ENCODE results near the gene PTPMT1. TPM values are rescaled to one million over a fixed set of nuclear protein-coding genes. Genes with fewer than 3 reads are reported as not detected.

The PTPMT1 gene, protein sequence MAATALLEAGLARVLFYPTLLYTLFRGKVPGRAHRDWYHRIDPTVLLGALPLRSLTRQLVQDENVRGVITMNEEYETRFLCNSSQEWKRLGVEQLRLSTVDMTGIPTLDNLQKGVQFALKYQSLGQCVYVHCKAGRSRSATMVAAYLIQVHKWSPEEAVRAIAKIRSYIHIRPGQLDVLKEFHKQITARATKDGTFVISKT
- 100 to 1,000 TPM in 1 of 7 donors, 10 to 100 TPM in 6; 26.1 to 101 (median 30.6) TPM for total RNA-seq
- 10 to 100 TPM; 40.9 to 55.2 (median 47.4) TPM for polyA plus RNA-seq
- long read RNA-seq, donor 1, transcript PTPMT1-201 (3 exons, 928 nt) = minor isoform, 10 of 44 reads
- long read RNA-seq, donor 1, transcript PTPMT1-202 (4 exons, 768 nt) = major isoform, 28 of 44 reads
- long read RNA-seq, donor 1, partial matches to known transcripts = 0 of 44 reads
- long read RNA-seq, donor 1, other reads (novel, unspliced or antisense) = 0 of 44 reads
- long read RNA-seq, donor 2, transcript PTPMT1-202 (4 exons, 768 nt) = major isoform, 13 of 25 reads
- long read RNA-seq, donor 2, transcript PTPMT1-201 (3 exons, 928 nt) = minor isoform, 7 of 25 reads
- long read RNA-seq, donor 2, partial matches to known transcripts = 0 of 25 reads
- long read RNA-seq, donor 2, other reads (novel, unspliced or antisense) = 0 of 25 reads

DNA sequence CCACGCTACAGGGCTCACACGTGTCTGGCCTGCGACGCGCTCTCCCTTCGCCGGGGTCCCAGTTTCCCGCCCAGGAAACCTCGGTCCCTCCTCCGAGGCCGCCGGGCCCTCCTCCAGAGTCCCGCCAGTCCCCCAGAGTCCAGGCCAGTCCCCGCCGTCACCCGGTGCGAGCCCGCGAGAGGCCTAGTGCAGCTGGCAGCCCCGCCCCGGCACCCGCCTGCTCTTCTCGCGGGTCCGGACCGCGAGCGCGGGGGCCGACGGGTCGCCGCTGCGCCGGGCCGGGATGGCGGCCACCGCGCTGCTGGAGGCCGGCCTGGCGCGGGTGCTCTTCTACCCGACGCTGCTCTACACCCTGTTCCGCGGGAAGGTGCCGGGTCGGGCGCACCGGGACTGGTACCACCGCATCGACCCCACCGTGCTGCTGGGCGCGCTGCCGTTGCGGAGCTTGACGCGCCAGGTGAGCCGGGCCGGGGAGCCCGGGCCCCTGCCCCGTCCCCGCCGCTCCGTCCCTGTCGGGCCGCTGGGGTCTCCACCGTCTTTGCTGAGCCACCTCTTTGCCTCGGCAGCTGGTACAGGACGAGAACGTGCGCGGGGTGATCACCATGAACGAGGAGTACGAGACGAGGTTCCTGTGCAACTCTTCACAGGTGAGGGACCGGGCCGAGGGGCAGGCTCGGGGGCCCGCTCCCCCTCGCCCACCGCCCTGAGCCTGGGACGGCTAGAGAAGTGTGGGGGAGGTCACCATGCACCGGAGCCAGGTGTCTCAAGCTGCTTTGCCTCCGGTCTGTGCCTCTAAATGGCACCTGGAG is at the start of gene PTPMT1:
TSS of gene PTPMT1 (plus strand) at position 260 of the 809 bp plus-strand sequence. CDS start at position 284, 24 bp downstream.
- 1 to 3% (median 1%) methylated on average over 20 to 86 of the region's 86 CpGs for WGBS, 5 donors
- TF ChIP-seq, protein P1, sequence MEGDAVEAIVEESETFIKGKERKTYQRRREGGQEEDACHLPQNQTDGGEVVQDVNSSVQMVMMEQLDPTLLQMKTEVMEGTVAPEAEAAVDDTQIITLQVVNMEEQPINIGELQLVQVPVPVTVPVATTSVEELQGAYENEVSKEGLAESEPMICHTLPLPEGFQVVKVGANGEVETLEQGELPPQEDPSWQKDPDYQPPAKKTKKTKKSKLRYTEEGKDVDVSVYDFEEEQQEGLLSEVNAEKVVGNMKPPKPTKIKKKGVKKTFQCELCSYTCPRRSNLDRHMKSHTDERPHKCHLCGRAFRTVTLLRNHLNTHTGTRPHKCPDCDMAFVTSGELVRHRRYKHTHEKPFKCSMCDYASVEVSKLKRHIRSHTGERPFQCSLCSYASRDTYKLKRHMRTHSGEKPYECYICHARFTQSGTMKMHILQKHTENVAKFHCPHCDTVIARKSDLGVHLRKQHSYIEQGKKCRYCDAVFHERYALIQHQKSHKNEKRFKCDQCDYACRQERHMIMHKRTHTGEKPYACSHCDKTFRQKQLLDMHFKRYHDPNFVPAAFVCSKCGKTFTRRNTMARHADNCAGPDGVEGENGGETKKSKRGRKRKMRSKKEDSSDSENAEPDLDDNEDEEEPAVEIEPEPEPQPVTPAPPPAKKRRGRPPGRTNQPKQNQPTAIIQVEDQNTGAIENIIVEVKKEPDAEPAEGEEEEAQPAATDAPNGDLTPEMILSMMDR (IDR thresholded peaks at IDR 0.05 in 8 of 11, conservative IDR thresholded peaks at IDR 0.05 in 3 of 11) = no peak
- peak; percentile 40 to 76 (median 67) for TF ChIP-seq POLR2AphosphoS5 (IDR thresholded peaks at IDR 0.05)
- Histone ChIP-seq H3K27ac (peak within 1 kb of the TSS; percentile 55 to 84 (median 80)), H3K36me3 (peaks cover 0 to 22% (median 7%) of the 10 kb centered on the region in 6 donors), H3K27me3 (replicated peaks in 1 of 7) (no peaks in the 10 kb centered on the region), H3K4me3 (peak within 1 kb of the TSS; percentile 75 to 97 (median 84)), H3K9me3 (no peaks in the 10 kb centered on the region), H3K4me1 (peaks cover 12 to 36% (median 24%) of the 10 kb centered on the region in 6 donors)
- DNase-seq = peak; percentile 94
- intact Hi-C loops (cut with DNase I; ENCODE audit: low total_unique reads) = no loop called here

DNA sequence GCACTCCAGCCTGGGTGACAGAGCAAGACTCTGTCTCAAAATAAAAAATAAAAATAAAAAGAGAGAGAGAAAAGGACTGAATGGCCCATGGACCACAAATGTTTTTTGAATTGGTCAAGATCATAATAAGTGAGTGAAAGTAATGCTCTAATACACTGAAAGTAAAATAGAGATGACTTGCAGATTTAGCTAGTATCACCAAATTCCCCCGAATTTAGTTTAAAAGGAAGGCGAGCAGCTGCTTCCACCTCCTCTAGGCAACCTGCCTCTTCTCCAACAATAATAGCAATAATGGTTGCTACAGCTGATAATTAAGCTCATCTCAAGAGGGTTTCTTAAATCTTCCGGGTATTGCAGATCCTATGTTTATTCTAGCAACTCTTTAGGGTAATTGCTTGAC is 49.2 kb upstream of the PTPMT1 start:
- peaks cover 56 to 100% (median 88%) of the 10 kb centered on the region in 6 donors for H3K4me1 ChIP-seq
- H3K27ac ChIP-seq = peak overlapping the region in 3 of 8 donors; percentile 35 to 76 (median 71)
- no peak overlapping the region for H3K4me3 ChIP-seq
- no peaks in the 10 kb centered on the region for H3K27me3 ChIP-seq (replicated peaks in 1 of 7)
- 62 to 85% (median 63%) methylated on average over 3 of the region's 3 CpGs for WGBS, 5 donors
- H3K9me3 ChIP-seq = no peaks in the 10 kb centered on the region
- no peak for DNase-seq
- TF ChIP-seq, protein P1 (IDR thresholded peaks at IDR 0.05 in 8 of 11, conservative IDR thresholded peaks at IDR 0.05 in 3 of 11) = no peak
- TF ChIP-seq POLR2A (IDR thresholded peaks at IDR 0.05) = no peak
- H3K36me3 ChIP-seq = peaks cover 0 to 10% (median 0%) of the 10 kb centered on the region in 6 donors
- intact Hi-C loops (cut with DNase I; ENCODE audit: low total_unique reads) = no loop called here

DNA sequence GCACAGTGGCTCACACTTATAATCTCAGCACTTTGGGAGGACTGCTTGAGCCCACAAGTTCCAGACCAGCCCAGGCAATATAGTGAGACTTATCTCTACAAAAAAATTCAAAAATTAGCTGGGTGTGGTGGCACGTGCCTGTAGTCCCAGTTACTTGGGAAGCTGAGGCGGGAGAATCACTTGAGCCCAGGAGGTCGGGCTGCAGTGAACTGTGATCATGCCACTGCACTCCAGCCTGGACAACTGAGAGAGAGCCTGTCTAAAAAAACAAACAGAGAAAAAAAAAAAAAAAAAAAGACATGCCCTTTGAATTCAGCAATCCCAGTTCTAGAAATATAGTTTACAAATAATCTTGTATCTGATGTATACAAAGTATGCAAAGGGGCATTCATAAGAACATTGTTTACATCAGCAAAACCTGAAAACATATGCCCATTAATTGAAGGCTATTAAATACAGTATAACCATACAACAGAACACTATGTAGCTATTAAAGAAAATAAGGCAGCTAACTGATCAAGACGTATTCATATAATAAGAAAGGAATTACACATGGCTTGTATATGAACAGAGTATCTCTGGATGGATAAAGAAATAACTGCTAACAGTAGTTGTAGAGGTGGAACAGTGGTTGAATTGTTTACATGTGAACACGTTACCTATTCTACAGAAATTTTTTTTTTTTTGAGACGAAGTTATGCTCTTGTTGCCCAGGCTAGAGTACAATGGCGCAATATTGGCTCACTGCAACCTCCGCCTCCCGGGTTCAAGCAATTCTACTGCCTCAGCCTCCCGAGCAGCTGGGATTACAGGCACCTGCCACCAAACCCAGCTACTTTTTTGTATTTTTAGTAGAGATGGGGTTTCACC is 48.2 kb upstream of the PTPMT1 start:
- TF ChIP-seq POLR2A (IDR thresholded peaks at IDR 0.05) (no peak), POLR2AphosphoS5 (IDR thresholded peaks at IDR 0.05) (no peak)
- TF ChIP-seq, protein P1 (IDR thresholded peaks at IDR 0.05 in 8 of 11, conservative IDR thresholded peaks at IDR 0.05 in 3 of 11) = no peak
- H3K4me1 ChIP-seq = peaks cover 51 to 100% (median 91%) of the 10 kb centered on the region in 6 donors
- WGBS, 5 donors = 69 to 88% (median 78%) methylated on average over 10 of the region's 10 CpGs
- H3K9me3 ChIP-seq = no peaks in the 10 kb centered on the region
- peaks cover 0 to 10% (median 0%) of the 10 kb centered on the region in 6 donors for H3K36me3 ChIP-seq
- H3K4me3 ChIP-seq = no peak overlapping the region
- H3K27ac ChIP-seq = peak overlapping the region in 3 of 8 donors; percentile 65 to 76 (median 71)
- no peaks in the 10 kb centered on the region for H3K27me3 ChIP-seq (replicated peaks in 1 of 7)
- DNase-seq = no peak
- intact Hi-C loops (cut with DNase I; ENCODE audit: low total_unique reads) = no loop called here
